ENCODE results near the gene PON1.

PON1 gene

DNA sequence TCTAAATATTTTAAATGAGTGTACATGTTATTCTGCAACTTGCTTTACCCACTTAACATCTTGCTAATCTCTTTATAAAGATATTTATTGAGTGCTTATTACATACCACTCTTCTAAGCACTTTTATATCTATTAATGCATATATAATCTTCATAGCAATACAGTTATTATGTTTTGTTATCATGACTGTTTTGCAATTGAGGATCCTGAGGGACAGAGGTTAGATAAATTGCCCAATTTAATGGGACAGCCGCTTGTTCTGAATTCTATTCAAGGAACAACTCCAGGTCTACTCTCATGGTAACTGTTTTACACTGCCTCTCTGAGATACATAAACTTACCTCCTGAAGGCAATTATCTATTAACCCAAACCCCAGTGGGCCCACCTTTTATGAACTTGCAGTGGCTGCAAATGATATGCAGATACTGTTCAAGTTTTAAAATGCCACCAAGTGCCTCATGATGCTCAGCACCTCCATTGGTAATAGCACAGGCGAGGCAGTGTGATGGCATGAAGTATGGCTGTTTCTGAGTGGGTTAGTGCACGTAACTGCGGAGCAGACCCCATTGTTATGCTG, 60.5 kb downstream of the PON1 start:
- no peak overlapping the region for H3K27ac ChIP-seq
- DNase-seq (ENCODE audit: low read depth, low spot score): no peak

DNA sequence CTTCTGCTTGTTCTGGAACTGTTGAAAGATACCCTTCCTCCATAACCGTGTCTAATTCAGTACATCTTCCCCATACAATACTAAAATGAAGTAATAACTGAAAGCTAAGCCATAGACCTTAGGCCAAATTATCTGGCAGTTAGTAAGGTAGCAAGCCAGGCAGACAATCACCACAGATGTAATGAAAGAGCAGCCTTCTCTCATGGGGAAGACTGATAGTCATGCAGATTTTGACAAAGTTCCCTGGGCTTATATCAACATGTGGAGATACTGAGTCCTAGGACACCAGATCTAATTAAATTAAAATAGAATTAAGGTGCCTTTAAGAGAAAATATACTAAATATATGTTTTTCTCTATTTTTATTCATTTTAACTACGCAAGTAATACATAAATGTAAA, 61.5 kb downstream of the PON1 start:
- no peak overlapping the region for H3K27ac ChIP-seq
- DNase-seq (ENCODE audit: low read depth, low spot score): no peak

GRCh38 chr7:95261895-95262415, 62.4 kb downstream of the PON1 start:
- no peak overlapping the region for H3K27ac ChIP-seq
- DNase-seq (ENCODE audit: low read depth, low spot score): no peak

DNA sequence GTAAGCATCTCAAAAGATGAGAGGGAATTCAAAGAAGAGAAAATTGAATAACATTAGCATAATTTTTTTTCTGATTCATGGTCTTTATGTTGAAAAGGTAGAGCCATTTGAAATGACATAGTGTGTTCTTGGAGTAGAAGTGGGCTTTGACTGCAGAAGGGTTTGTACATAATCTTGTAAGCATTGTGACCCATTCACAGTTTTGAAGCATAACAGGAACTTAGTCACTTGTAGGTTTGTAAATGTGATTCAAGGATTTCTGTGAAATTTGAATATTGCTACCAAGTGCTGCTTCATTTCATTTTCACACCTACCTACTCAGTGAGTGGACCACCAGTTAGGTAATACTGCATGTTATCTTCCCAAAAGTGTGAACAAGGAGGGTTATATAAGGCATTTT, 68.6 kb downstream of the PON1 start:
- no peak overlapping the region for H3K27ac ChIP-seq
- DNase-seq (ENCODE audit: low read depth, low spot score): no peak

- DNase-seq (ENCODE audit: low read depth, low spot score): no peak
- H3K27ac ChIP-seq: no peak overlapping the region
These were observed 70.3 kb downstream of the PON1 start for GRCh38 chr7:95253986-95254385.

GRCh38 chr7:95251966-95252365, 72.4 kb downstream of the PON1 start:
- no peak for DNase-seq (ENCODE audit: low read depth, low spot score)
- no peak overlapping the region for H3K27ac ChIP-seq

- no peak for DNase-seq (ENCODE audit: low read depth, low spot score)
- H3K27ac ChIP-seq: no peak overlapping the region
These were observed 73.8 kb downstream of the PON1 start for GRCh38 chr7:95250571-95250970.
